Measurements from ENCODE around the gene SVBP. TPM values are rescaled to one million over a fixed set of nuclear protein-coding genes. Genes with fewer than 3 reads are reported as not detected.

SVBP gene
- total and polyA plus RNA-seq, 2 of the 8 experiments (the other 6 are each of a cell fraction or from before 2014, with no cell fraction given) = 29.7 to 30.2 TPM

GRCh38 chr1:42844592-42845140 is 27.5 kb upstream of the SVBP start (continued):
- TF ChIP-seq CEBPB (IDR thresholded peaks at IDR 0.05; ENCODE audit: low read depth, low read length) (no peak), HDAC2 (IDR thresholded peaks at IDR 0.05; ENCODE audit: borderline replicate concordance in 1 of 2, low read depth in 2 of 2, low read length in 2 of 2) (no peak), SRF (IDR thresholded peaks at IDR 0.05; ENCODE audit: low read depth, low read length) (no peak), ASH2L (IDR thresholded peaks at IDR 0.05; ENCODE audit: low read length) (no peak), GTF2F1 (IDR thresholded peaks at IDR 0.05; ENCODE audit: borderline replicate concordance, low read depth, low read length) (no peak), JUN (IDR thresholded peaks at IDR 0.05; ENCODE audit: low read depth, low read length) (no peak), PHF8 (conservative IDR thresholded peaks at IDR 0.05; ENCODE audit: low read depth, low read length) (no peak), CTCF (IDR thresholded peaks at IDR 0.05; ENCODE audit: control extremely low read depth in 1 of 3, insufficient read depth in 1 of 3, low read depth in 1 of 3, low read length in 3 of 3) (no peak)

Data from H1 (cell line).